H9 (cell line): ENCODE results near the gene LGALS7B. TPM values are rescaled to one million over a fixed set of nuclear protein-coding genes. Genes with fewer than 3 reads are reported as not detected.
A peak's percentile ranks its signal among the peaks of the same experiment; 100 is the strongest.

ENCODE experiments used
- DNase-seq: peaks from one replicate; pipeline ENCODE4 v3.0.0-alpha.2; 2017
- H2AFZ ChIP-seq: one replicate; pipeline ENCODE4 v1.6.1; 2013; ENCODE audit warnings: mild to moderate bottlenecking, low read length, control low read depth, moderate library complexity
- H2AK5ac ChIP-seq: 2 replicates; pipeline ENCODE4 v1.6.1; 2013; ENCODE audit warnings: low read length, control low read depth, mixed read lengths; ENCODE audit not compliant: insufficient read length
- H2BK120ac ChIP-seq: one replicate; pipeline ENCODE4 v1.6.1; 2013; ENCODE audit warnings: low read depth, mild to moderate bottlenecking, low read length, control low read depth, inconsistent platforms; ENCODE audit not compliant: poor library complexity, severe bottlenecking
- H2BK12ac ChIP-seq: 2 replicates; pipeline ENCODE4 v1.6.1; 2013; ENCODE audit warnings: low read length, control low read depth, mixed read lengths, low read depth; ENCODE audit not compliant: insufficient read length
- H2BK15ac ChIP-seq: 2 replicates; pipeline ENCODE4 v1.6.1; 2013; ENCODE audit warnings: low read depth, low read length, control low read depth
- H2BK20ac ChIP-seq: one replicate; pipeline ENCODE4 v1.6.1; 2013; ENCODE audit warnings: low read depth, mild to moderate bottlenecking, low read length, control low read depth, inconsistent platforms; ENCODE audit not compliant: poor library complexity, severe bottlenecking
- H2BK5ac ChIP-seq: 2 replicates; pipeline ENCODE4 v1.6.1; 2013; ENCODE audit warnings: low read length, control low read depth, mixed read lengths; ENCODE audit not compliant: insufficient read length
- H3K14ac ChIP-seq: 2 replicates; pipeline ENCODE4 v1.6.1; 2013; ENCODE audit warnings: low read length, control low read depth; ENCODE audit not compliant: insufficient read depth
- H3K18ac ChIP-seq: 2 replicates; pipeline ENCODE4 v1.6.1; 2013; ENCODE audit warnings: low read depth, mild to moderate bottlenecking, mixed read lengths, low read length, control low read depth; ENCODE audit not compliant: insufficient read length
- H3K23ac ChIP-seq: 2 replicates; pipeline ENCODE4 v1.6.1; 2013; ENCODE audit warnings: low read length, control low read depth, mixed read lengths, low read depth; ENCODE audit not compliant: insufficient read length
- H3K23me2 ChIP-seq: 2 replicates; pipeline ENCODE4 v1.6.1; 2013; ENCODE audit warnings: low read depth, mild to moderate bottlenecking, mixed read lengths, low read length, control low read depth; ENCODE audit not compliant: insufficient read length, poor library complexity, severe bottlenecking
- H3K27ac ChIP-seq: 2 replicates; pipeline ENCODE4 v1.5.1; 2013; ENCODE audit warnings: low read length, control low read depth, mixed read lengths, low read depth; ENCODE audit not compliant: insufficient read length
- H3K27me3 ChIP-seq: 2 replicates; pipeline ENCODE4 v1.6.1; 2013; ENCODE audit warnings: low read length, control low read depth, inconsistent platforms; ENCODE audit not compliant: insufficient read depth
- H3K4ac ChIP-seq: 2 replicates; pipeline ENCODE4 v1.6.1; 2013; ENCODE audit warnings: low read depth, mild to moderate bottlenecking, control low read depth, inconsistent platforms, low read length, moderate library complexity
- H3K4me1 ChIP-seq: 2 replicates; pipeline ENCODE4 v1.6.1; 2013; ENCODE audit warnings: low read length, control low read depth, inconsistent platforms; ENCODE audit not compliant: insufficient read depth
- H3K4me2 ChIP-seq: 2 replicates; pipeline ENCODE4 v1.6.1; 2013; ENCODE audit warnings: low read length, control low read depth, mixed read lengths; ENCODE audit not compliant: insufficient read length, insufficient read depth
- H3K56ac ChIP-seq: 2 replicates; pipeline ENCODE4 v1.6.1; 2013; ENCODE audit warnings: low read depth, mild to moderate bottlenecking, mixed read lengths, low read length, control low read depth; ENCODE audit not compliant: insufficient read length
- H3K79me1 ChIP-seq: 2 replicates; pipeline ENCODE4 v1.6.1; 2013; ENCODE audit warnings: low read depth, mild to moderate bottlenecking, moderate library complexity, low read length, control low read depth, inconsistent platforms; ENCODE audit not compliant: insufficient read depth, poor library complexity, severe bottlenecking
- H3K79me2 ChIP-seq: 2 replicates; pipeline ENCODE4 v1.6.1; 2013; ENCODE audit warnings: low read length, control low read depth, inconsistent platforms; ENCODE audit not compliant: insufficient read depth
- H3K9ac ChIP-seq: 2 replicates; pipeline ENCODE4 v1.6.1; 2013; ENCODE audit warnings: low read length, control low read depth, mixed read lengths; ENCODE audit not compliant: insufficient read length; ENCODE audit errors: extremely low read depth
- H3K9me3 ChIP-seq: one replicate; pipeline ENCODE4 v1.6.1; 2013; ENCODE audit warnings: low read depth, low read length, inconsistent platforms; ENCODE audit not compliant: control insufficient read depth
- H3T11ph ChIP-seq: one replicate; pipeline ENCODE4 v1.6.1; 2013; ENCODE audit warnings: mild to moderate bottlenecking, low read length, control low read depth, inconsistent platforms
- H4K20me1 ChIP-seq: one replicate; pipeline ENCODE4 v1.6.1; 2013; ENCODE audit not compliant: control insufficient read depth, insufficient read length, insufficient read depth
- H4K5ac ChIP-seq: 2 replicates; pipeline ENCODE4 v1.6.1; 2013; ENCODE audit warnings: low read depth, mild to moderate bottlenecking, mixed read lengths, low read length, control low read depth; ENCODE audit not compliant: insufficient read length
- H4K8ac ChIP-seq: replicated peaks from 2 replicates; pipeline ENCODE4 v1.6.1; 2013; ENCODE audit warnings: low read length, control low read depth, mixed read lengths, low read depth; ENCODE audit not compliant: insufficient read length
- H4K91ac ChIP-seq: 2 replicates; pipeline ENCODE4 v1.6.1; 2013; ENCODE audit warnings: low read depth, mild to moderate bottlenecking, moderate library complexity, mixed read lengths, low read length, control low read depth; ENCODE audit not compliant: insufficient read length
- H3K27ac Mint-ChIP-seq, 3 experiments: 2 replicates in 2 of 3; 3 replicates in 1 of 3; pipeline ENCODE4 v1.8.0; 2020 to 2021; ENCODE audit warnings: mixed read lengths in 3 of 3, mild to moderate bottlenecking in 1 of 3, moderate library complexity in 1 of 3
- H3K27me3 Mint-ChIP-seq: 2 replicates; pipeline ENCODE4 v1.8.0; 2021; ENCODE audit warnings: low read depth, mild to moderate bottlenecking, moderate library complexity, mixed read lengths
- H3K36me3 Mint-ChIP-seq, 3 experiments: 2 replicates in 2 of 3; 3 replicates in 1 of 3; pipeline ENCODE4 v1.8.0; 2020 to 2021; ENCODE audit warnings: low read depth in 3 of 3, mixed read lengths in 3 of 3; ENCODE audit not compliant: insufficient read depth in 1 of 3
- H3K4me1 Mint-ChIP-seq, 2 experiments: 2 replicates each; pipeline ENCODE4 v1.8.0; 2020; ENCODE audit warnings: mixed read lengths in 2 of 2
- H3K4me3 Mint-ChIP-seq, 2 experiments: 2 replicates in 1 of 2; 3 replicates in 1 of 2; pipeline ENCODE4 v1.8.0; 2020 to 2021; ENCODE audit warnings: mild to moderate bottlenecking in 2 of 2, mixed read lengths in 2 of 2, moderate library complexity in 1 of 2
- H3K9me3 Mint-ChIP-seq, 2 experiments: 2 replicates in 1 of 2; 3 replicates in 1 of 2; pipeline ENCODE4 v1.8.0; 2020; ENCODE audit warnings: mild to moderate bottlenecking in 2 of 2, mixed read lengths in 2 of 2, moderate library complexity in 1 of 2
- WGBS: extraction: QIAGEN DNeasy Blood & Tissue Kit; methylation state at CpG from one replicate; pipeline ENCODE4 v1.1.7; 2013; ENCODE audit warnings: missing lambda C conversion rate, low lambda C conversion rate, mixed read lengths; ENCODE audit not compliant: insufficient read length; ENCODE audit errors: extremely low coverage; 5-methylcytosine and 5-hydroxymethylcytosine counted together
- total RNA-seq: library from RNA; stranded (reverse); gene quantifications from 2 replicates; pipeline ENCODE4 v1.2.1, GENCODE V29; 2021
- TF ChIP-seq, protein P1 (sequence below): fragments of 200-600 bp; sonication (generic); conservative IDR thresholded peaks from 3 replicates; pipeline ENCODE4 v1.8.0; 2021; ENCODE audit warnings: antibody characterized with exemption, mild to moderate bottlenecking

The LGALS7B gene
- total RNA-seq, 1 experiment from 2014 or later: 0.90 TPM

- DNase-seq: no peak
- Mint-ChIP-seq H3K4me3 (no peak overlapping the region), H3K9me3 (peaks cover 0 to 3% of the 10 kb centered on the region in 2 experiments; a peak in 1 of 5 replicates), H3K27me3 (peaks cover 2% of the 10 kb centered on the region), H3K4me1 (peaks cover 0 to 3% of the 10 kb centered on the region in 2 experiments; a peak in 1 of 4 replicates), H3K36me3 (peaks cover 15 to 22% (median 19%) of the 10 kb centered on the region in 3 experiments; a peak in 6 of 7 replicates), H3K27ac (peak overlapping the region in 1 of 3 experiments; percentile 41; a peak in 3 of 7 replicates)
- Histone ChIP-seq H3K27ac (no peak overlapping the region), H3K9me3 (no peaks in the 10 kb centered on the region), H3K4ac (no peak overlapping the region), H3K23me2 (no peaks in the 10 kb centered on the region), H3K18ac (no peak overlapping the region), H3T11ph (no peak overlapping the region), H4K20me1 (no peaks in the 10 kb centered on the region), H2AFZ (no peak overlapping the region), H4K8ac (no peak overlapping the region), H3K4me2 (no peak overlapping the region), H3K79me1 (no peaks in the 10 kb centered on the region), H3K9ac (no peak overlapping the region), H2BK5ac (no peak overlapping the region), H3K23ac (no peak overlapping the region), H2BK15ac (no peak overlapping the region), H2AK5ac (no peak overlapping the region), H3K27me3 (no peaks in the 10 kb centered on the region), H3K79me2 (no peaks in the 10 kb centered on the region), H3K4me1 (no peaks in the 10 kb centered on the region), H2BK12ac (no peak overlapping the region), H4K91ac (no peak overlapping the region), H3K14ac (no peak overlapping the region), H3K56ac (no peak overlapping the region), H4K5ac (no peak overlapping the region), H2BK120ac (no peak overlapping the region), H2BK20ac (no peak overlapping the region)
- no CpG with 5 or more reads among the region's 18 CpGs for WGBS
- TF ChIP-seq, protein P1, sequence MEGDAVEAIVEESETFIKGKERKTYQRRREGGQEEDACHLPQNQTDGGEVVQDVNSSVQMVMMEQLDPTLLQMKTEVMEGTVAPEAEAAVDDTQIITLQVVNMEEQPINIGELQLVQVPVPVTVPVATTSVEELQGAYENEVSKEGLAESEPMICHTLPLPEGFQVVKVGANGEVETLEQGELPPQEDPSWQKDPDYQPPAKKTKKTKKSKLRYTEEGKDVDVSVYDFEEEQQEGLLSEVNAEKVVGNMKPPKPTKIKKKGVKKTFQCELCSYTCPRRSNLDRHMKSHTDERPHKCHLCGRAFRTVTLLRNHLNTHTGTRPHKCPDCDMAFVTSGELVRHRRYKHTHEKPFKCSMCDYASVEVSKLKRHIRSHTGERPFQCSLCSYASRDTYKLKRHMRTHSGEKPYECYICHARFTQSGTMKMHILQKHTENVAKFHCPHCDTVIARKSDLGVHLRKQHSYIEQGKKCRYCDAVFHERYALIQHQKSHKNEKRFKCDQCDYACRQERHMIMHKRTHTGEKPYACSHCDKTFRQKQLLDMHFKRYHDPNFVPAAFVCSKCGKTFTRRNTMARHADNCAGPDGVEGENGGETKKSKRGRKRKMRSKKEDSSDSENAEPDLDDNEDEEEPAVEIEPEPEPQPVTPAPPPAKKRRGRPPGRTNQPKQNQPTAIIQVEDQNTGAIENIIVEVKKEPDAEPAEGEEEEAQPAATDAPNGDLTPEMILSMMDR: no peak
These were observed 23.2 kb downstream of the LGALS7B start for GRCh38 chr19:38812009-38812840.
